ENCODE data around the gene HDAC4.

DNA sequence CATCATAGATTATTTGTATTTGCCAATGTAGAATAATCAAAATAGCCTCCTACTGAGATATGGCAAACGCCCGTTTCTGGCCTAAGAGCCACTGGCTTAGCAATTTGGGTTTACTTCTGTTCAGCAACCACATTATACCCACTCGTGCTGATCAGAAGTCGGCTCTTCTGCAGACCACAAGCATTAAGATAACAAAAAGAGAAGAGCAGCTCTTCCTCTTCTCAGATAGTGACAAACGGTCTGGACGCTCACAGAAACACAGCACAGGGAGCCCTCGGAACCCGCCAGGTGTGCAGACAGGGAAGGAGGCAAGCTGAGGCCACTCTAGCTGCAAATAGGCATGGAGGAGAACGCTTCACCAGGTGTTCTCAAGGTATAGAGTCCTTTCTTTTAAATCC lies 164.0 kb downstream of the HDAC4 start:
- TF ChIP-seq, protein P1, sequence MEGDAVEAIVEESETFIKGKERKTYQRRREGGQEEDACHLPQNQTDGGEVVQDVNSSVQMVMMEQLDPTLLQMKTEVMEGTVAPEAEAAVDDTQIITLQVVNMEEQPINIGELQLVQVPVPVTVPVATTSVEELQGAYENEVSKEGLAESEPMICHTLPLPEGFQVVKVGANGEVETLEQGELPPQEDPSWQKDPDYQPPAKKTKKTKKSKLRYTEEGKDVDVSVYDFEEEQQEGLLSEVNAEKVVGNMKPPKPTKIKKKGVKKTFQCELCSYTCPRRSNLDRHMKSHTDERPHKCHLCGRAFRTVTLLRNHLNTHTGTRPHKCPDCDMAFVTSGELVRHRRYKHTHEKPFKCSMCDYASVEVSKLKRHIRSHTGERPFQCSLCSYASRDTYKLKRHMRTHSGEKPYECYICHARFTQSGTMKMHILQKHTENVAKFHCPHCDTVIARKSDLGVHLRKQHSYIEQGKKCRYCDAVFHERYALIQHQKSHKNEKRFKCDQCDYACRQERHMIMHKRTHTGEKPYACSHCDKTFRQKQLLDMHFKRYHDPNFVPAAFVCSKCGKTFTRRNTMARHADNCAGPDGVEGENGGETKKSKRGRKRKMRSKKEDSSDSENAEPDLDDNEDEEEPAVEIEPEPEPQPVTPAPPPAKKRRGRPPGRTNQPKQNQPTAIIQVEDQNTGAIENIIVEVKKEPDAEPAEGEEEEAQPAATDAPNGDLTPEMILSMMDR (IDR thresholded peaks at IDR 0.05): no peak
- TF ChIP-seq POLR2A (IDR thresholded peaks at IDR 0.05): no peak
